H1 (cell line): ENCODE data around the gene RNF113B. TPM values are rescaled to one million over a fixed set of nuclear protein-coding genes. Genes with fewer than 3 reads are reported as not detected.

Source experiments
- CTCF ChIA-PET: fragments of 300-600 bp; sonication (Branson Sonifier 250); formaldehyde crosslinking; loops from one replicate; lab custom pipeline; 2021; ENCODE audit not compliant: partially characterized antibody; lab: Charles Lee
- POLR2A ChIA-PET: fragments of 300-600 bp; sonication (Branson Sonifier 250); formaldehyde crosslinking; loops from one replicate; lab custom pipeline; 2021; ENCODE audit warnings: inconsistent platforms; ENCODE audit not compliant: partially characterized antibody; lab: Charles Lee
- DNase-seq, 2 experiments: peaks; one replicate each; pipeline versions ENCODE4 v3.0.0 to v3.0.0-alpha.2; 2010 to 2022; ENCODE audit warnings: low spot score in 2 of 2, low read depth in 1 of 2, mixed read lengths in 1 of 2
- FAIRE-seq: peaks from 2 replicates; lab custom pipeline; 2011; peaks lifted over from hg19 to GRCh38; lab: Jason Lieb, UNC
- H2AFZ ChIP-seq: 2 replicates; pipeline ENCODE4 v1.8.1; 2012; ENCODE audit warnings: low read length, inconsistent platforms
- H2AK5ac ChIP-seq: 2 replicates; pipeline ENCODE4 v1.6.1; 2013; ENCODE audit warnings: low read depth, low read length
- H2BK120ac ChIP-seq: replicated peaks from 2 replicates; pipeline ENCODE3; 2013; ENCODE audit warnings: low read depth, low read length, inconsistent platforms
- H2BK12ac ChIP-seq: 2 replicates; pipeline ENCODE4 v1.6.1; 2013; ENCODE audit warnings: low read depth, low read length
- H2BK15ac ChIP-seq: 2 replicates; pipeline ENCODE4 v1.6.1; 2013; ENCODE audit warnings: low read length
- H2BK20ac ChIP-seq: 2 replicates; pipeline ENCODE4 v1.6.1; 2013; ENCODE audit warnings: low read length
- H2BK5ac ChIP-seq: 2 replicates; pipeline ENCODE4 v1.6.1; 2013; ENCODE audit warnings: low read depth, low read length
- H3K14ac ChIP-seq: 2 replicates; pipeline ENCODE4 v1.6.1; 2013; ENCODE audit warnings: inconsistent platforms; ENCODE audit not compliant: insufficient read length
- H3K18ac ChIP-seq: 2 replicates; pipeline ENCODE4 v1.6.1; 2013; ENCODE audit warnings: low read length; ENCODE audit errors: extremely low read depth
- H3K23ac ChIP-seq: 2 replicates; pipeline ENCODE4 v1.6.1; 2013; ENCODE audit warnings: inconsistent platforms; ENCODE audit not compliant: insufficient read length
- H3K23me2 ChIP-seq: 2 replicates; pipeline ENCODE4 v1.6.1; 2013; ENCODE audit warnings: low read depth, low read length
- H3K27ac ChIP-seq: 2 replicates; pipeline ENCODE4 v1.6.1; 2011; ENCODE audit warnings: low read depth, low read length, inconsistent platforms
- H3K27me3 ChIP-seq, 4 experiments: replicated peaks in 1 of 4; 1 replicate in 1 of 4; 2 replicates in 3 of 4; pipeline versions ENCODE4 v1.6.1 to v1.8.1; 2011 to 2013; ENCODE audit warnings: low read length in 3 of 4, mild to moderate bottlenecking in 3 of 4, inconsistent platforms in 2 of 4, mixed read lengths in 2 of 4, moderate library complexity in 1 of 4; ENCODE audit not compliant: control insufficient read depth in 3 of 4, insufficient read depth in 3 of 4; ENCODE audit errors: extremely low read depth in 1 of 4
- H3K36me3 ChIP-seq, 4 experiments: 2 replicates each; pipeline versions ENCODE4 v1.6.1 to v1.8.1; 2011 to 2013; ENCODE audit warnings: mild to moderate bottlenecking in 4 of 4, low read length in 3 of 4, moderate library complexity in 2 of 4, control low read depth in 1 of 4, inconsistent platforms in 1 of 4; ENCODE audit not compliant: insufficient read depth in 4 of 4, control insufficient read depth in 2 of 4
- H3K4ac ChIP-seq: replicated peaks from 2 replicates; pipeline ENCODE3; 2013; ENCODE audit warnings: low read length, low read depth, mixed read lengths, inconsistent platforms; ENCODE audit not compliant: insufficient read length
- H3K4me1 ChIP-seq, 4 experiments: replicated peaks in 1 of 4; 1 replicate in 1 of 4; 2 replicates in 3 of 4; pipeline versions ENCODE4 v1.6.1 to v1.8.1; 2011 to 2013; ENCODE audit warnings: low read length in 3 of 4, inconsistent platforms in 2 of 4, mixed read lengths in 1 of 4; ENCODE audit not compliant: insufficient read depth in 4 of 4, control insufficient read depth in 3 of 4
- H3K4me2 ChIP-seq, 2 experiments: 2 replicates each; pipeline versions ENCODE4 v1.6.1 to v1.8.1; 2011 to 2013; ENCODE audit warnings: low read depth in 2 of 2, low read length in 2 of 2, control low read depth in 1 of 2, inconsistent platforms in 1 of 2, mild to moderate bottlenecking in 1 of 2; ENCODE audit not compliant: insufficient read depth in 1 of 2
- H3K4me3 ChIP-seq, 4 experiments: fragments of 200-600, 300-600 bp in 1 of 4; sonication (generic), shearing (Covaris generic), sonication (Bioruptor Twin) in 1 of 4; 2 replicates each; pipeline versions ENCODE4 v1.5.1 to v1.8.1; 2011 to 2016; ENCODE audit warnings: low read length in 4 of 4, low read depth in 3 of 4, control low read depth in 2 of 4, inconsistent platforms in 2 of 4, mild to moderate bottlenecking in 2 of 4, mixed read lengths in 1 of 4, moderate library complexity in 1 of 4; ENCODE audit not compliant: insufficient read depth in 2 of 4; ENCODE audit errors: extremely low read depth in 1 of 4
- H3K56ac ChIP-seq: replicated peaks from 2 replicates; pipeline ENCODE3; 2013; ENCODE audit warnings: low read depth, mild to moderate bottlenecking, mixed read lengths, low read length, inconsistent platforms; ENCODE audit not compliant: insufficient read length
- H3K79me1 ChIP-seq: 2 replicates; pipeline ENCODE4 v1.6.1; 2013; ENCODE audit warnings: low read depth, low read length, control low read depth
- H3K79me2 ChIP-seq, 2 experiments: 2 replicates each; pipeline versions ENCODE4 v1.6.1 to v1.8.1; 2012 to 2013; ENCODE audit warnings: low read length in 2 of 2, mild to moderate bottlenecking in 2 of 2, inconsistent platforms in 1 of 2; ENCODE audit not compliant: insufficient read depth in 2 of 2, control insufficient read depth in 1 of 2
- H3K9ac ChIP-seq, 4 experiments: replicated peaks in 1 of 4; 1 replicate in 1 of 4; 2 replicates in 3 of 4; pipeline versions ENCODE4 v1.6.1 to v1.8.1; 2011 to 2013; ENCODE audit warnings: low read depth in 3 of 4, low read length in 3 of 4, control low read depth in 2 of 4, mild to moderate bottlenecking in 2 of 4, moderate library complexity in 2 of 4, inconsistent platforms in 1 of 4; ENCODE audit errors: extremely low read depth in 1 of 4
- H3K9me3 ChIP-seq, 2 experiments: 2 replicates each; pipeline versions ENCODE4 v1.6.1 to v1.8.1; 2012 to 2013; ENCODE audit warnings: mild to moderate bottlenecking in 2 of 2, moderate library complexity in 2 of 2, control low read depth in 1 of 2, inconsistent platforms in 1 of 2, low read depth in 1 of 2, low read length in 1 of 2, mixed read lengths in 1 of 2; ENCODE audit not compliant: insufficient read depth in 2 of 2
- H4K20me1 ChIP-seq, 2 experiments: replicated peaks in 1 of 2; 2 replicates each; pipeline versions ENCODE3 to v1.8.1; 2011 to 2013; ENCODE audit warnings: inconsistent platforms in 2 of 2, low read length in 2 of 2, mild to moderate bottlenecking in 1 of 2; ENCODE audit not compliant: insufficient read depth in 2 of 2, control insufficient read depth in 1 of 2
- H4K5ac ChIP-seq: 2 replicates; pipeline ENCODE4 v1.6.1; 2013; ENCODE audit warnings: low read length, low read depth, mixed read lengths, inconsistent platforms; ENCODE audit not compliant: insufficient read length
- H4K8ac ChIP-seq: 2 replicates; pipeline ENCODE4 v1.8.0; 2013; ENCODE audit warnings: mild to moderate bottlenecking, moderate library complexity, low read length, inconsistent platforms; ENCODE audit not compliant: insufficient read depth; ENCODE audit errors: extremely low read depth
- H4K91ac ChIP-seq: replicated peaks from 2 replicates; pipeline ENCODE3; 2013; ENCODE audit warnings: low read length, mixed read lengths, inconsistent platforms; ENCODE audit not compliant: insufficient read length
- NRF1 ChIP-seq: IDR thresholded peaks from 2 replicates; pipeline ENCODE4 v1.6.1; 2011; ENCODE audit warnings: mild to moderate bottlenecking, low read depth, low read length, improper control_type of control experiment
- POLR2A ChIP-seq, 2 experiments: IDR thresholded peaks; 1 replicate in 1 of 2; 2 replicates in 1 of 2; pipeline ENCODE4 v1.6.1; 2011; ENCODE audit warnings: low read depth in 2 of 2, low read length in 2 of 2, mild to moderate bottlenecking in 2 of 2; ENCODE audit errors: control extremely low read depth in 1 of 2
- RFX5 ChIP-seq: IDR thresholded peaks from 2 replicates; pipeline ENCODE4 v1.6.1; 2011; ENCODE audit warnings: low read depth, low read length, improper control_type of control experiment, borderline replicate concordance
- SIRT6 ChIP-seq: IDR thresholded peaks from one replicate; pipeline ENCODE4 v1.7.1; 2012; ENCODE audit warnings: low read length, inconsistent platforms
- SUZ12 ChIP-seq: fragments of 200-600 bp; sonication (generic); IDR thresholded peaks from 2 replicates; pipeline ENCODE4 v1.6.1; 2012; ENCODE audit warnings: mild to moderate bottlenecking, inconsistent platforms, low read length, moderate library complexity, mixed read lengths
- WGBS, 2 experiments: shearing (Covaris generic) in 1 of 2; methylation state at CpG; one replicate each; pipeline versions ENCODE4 v1.1.6 to v1.1.7; 2013 to 2015; ENCODE audit warnings: low lambda C conversion rate in 2 of 2, mixed read lengths in 2 of 2, inconsistent platforms in 1 of 2, low coverage in 1 of 2, missing lambda C conversion rate in 1 of 2; ENCODE audit not compliant: insufficient replicate concordance in 2 of 2, insufficient coverage in 1 of 2, insufficient read length in 1 of 2; ENCODE audit errors: extremely low coverage in 1 of 2, missing lambda C conversion rate in 1 of 2; 5-methylcytosine and 5-hydroxymethylcytosine counted together
- polyA plus RNA-seq, 7 experiments: library from polyadenylated mRNA; depleted of rRNA in 3 of 7; stranded (reverse) in 5 of 7; unstranded in 2 of 7; fragments of >200 nt in 5 of 7; fragments of 200-250 nt in 2 of 7; gene quantifications; 1 replicate in 5 of 7; 2 replicates in 1 of 7; 4 replicates in 1 of 7; pipeline versions ENCODE4 v1.2.1 to v1.2.3, GENCODE V29; 2011 to 2013; ENCODE audit warnings: missing spikeins in 2 of 7, mixed read lengths in 2 of 7
- total RNA-seq: library from RNA; stranded (reverse); fragmentation: NEBNext Ultra II Directional; extraction: Animal tissue kit (Norgen Biotek cat#: 25700); gene quantifications from 2 replicates; pipeline ENCODE4 v1.2.1, GENCODE V29; 2021

The RNF113B gene
- total and polyA plus RNA-seq, 2 of the 8 experiments (the other 6 are each of a cell fraction or from before 2014, with no cell fraction given), result not detected

DNA sequence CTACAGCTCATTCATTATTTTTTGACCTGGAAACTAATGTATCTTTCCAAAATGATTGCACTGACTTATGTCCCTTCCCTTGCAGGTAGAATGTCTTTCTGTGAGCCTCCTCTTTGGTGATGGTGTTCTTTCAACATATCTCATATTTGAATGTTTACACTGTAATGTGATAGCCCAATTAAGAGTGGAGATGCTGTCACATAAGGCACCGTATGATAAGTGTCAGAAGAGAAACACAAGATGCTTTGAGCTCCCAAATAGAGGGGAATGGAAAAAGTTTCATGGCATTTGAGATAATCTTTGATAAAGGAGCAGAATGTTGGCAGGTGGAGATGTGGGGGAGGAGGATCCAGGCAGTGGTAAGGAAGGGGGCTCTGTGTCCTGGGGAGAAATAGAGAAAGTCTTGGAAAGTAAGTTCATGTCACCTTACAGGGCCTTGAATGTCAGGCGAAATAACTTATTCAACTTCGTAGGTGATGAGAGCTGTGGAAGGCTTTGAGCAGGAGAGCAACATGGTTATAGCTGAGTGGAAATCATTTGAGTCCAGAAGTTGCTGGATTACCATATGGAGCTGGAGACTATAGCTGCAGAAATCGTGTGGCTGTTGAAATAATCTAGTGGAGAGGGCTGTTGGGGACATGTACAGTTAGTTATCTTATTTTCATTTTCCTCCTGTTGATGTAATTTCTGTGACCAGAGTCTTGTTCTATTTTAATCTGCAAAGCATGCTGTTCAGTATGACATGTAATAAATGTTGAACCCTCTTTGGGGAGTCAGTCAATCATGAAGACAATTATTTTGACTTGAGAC lies 10.3 kb upstream of the RNF113B start:
- ChIA-PET POLR2A (interaction anchor here (1.2 kb wide), 2 partner anchors 11 to 13 kb away, joined by 3 read pairs; partner anchors contain the start of gene RNF113B), CTCF (interaction anchor here (2.2 kb wide), 1 partner anchor 13 kb away, joined by 4 read pairs; no protein-coding TSS in a partner anchor)
- WGBS, 2 experiments, result 66% methylated on average over 4 of the region's 4 CpGs; no CpG with 5 or more reads in 1 of the 2 experiments
- FAIRE-seq, result no peak
- peaks cover 0 to 76% of the 10 kb centered on the region in 2 experiments; a peak in 2 of 4 replicates for H3K79me2 ChIP-seq
- no peak overlapping the region for H4K8ac ChIP-seq
- H3K4me2 ChIP-seq, result no peak overlapping the region
- no peak overlapping the region for H4K5ac ChIP-seq
- H2BK120ac ChIP-seq, result no peak overlapping the region
- H3K23me2 ChIP-seq, result no peaks in the 10 kb centered on the region
- no peak overlapping the region for H3K18ac ChIP-seq
- H3K4me1 ChIP-seq, result peaks cover 0 to 4% (median 1%) of the 10 kb centered on the region in 4 experiments; a peak in 1 of 7 replicates
- no peak overlapping the region for H2BK12ac ChIP-seq
- no peak for DNase-seq
- no peaks in the 10 kb centered on the region for H3K36me3 ChIP-seq
- H3K4ac ChIP-seq, result no peak overlapping the region
- H2AFZ ChIP-seq, result no peak overlapping the region
- H3K4me3 ChIP-seq, result no peak overlapping the region
- H3K27me3 ChIP-seq, result no peaks in the 10 kb centered on the region
- no peak overlapping the region for H3K14ac ChIP-seq
- H3K79me1 ChIP-seq, result peaks cover 8% of the 10 kb centered on the region; the same call in 1 of the 2 replicates
- H3K9ac ChIP-seq, result no peak overlapping the region
- TF ChIP-seq NRF1 (no peak), RFX5 (no peak), POLR2A (IDR thresholded peaks at IDR 0.05; ENCODE audit: control extremely low read depth in 1 of 2, low read depth in 2 of 2, low read length in 2 of 2) (no peak), SIRT6 (no peak), SUZ12 (no peak)
- no peak overlapping the region for H2BK15ac ChIP-seq
- H2BK20ac ChIP-seq, result no peak overlapping the region
- H3K56ac ChIP-seq, result no peak overlapping the region
- H2BK5ac ChIP-seq, result no peak overlapping the region
- H4K20me1 ChIP-seq, result peaks cover 0 to 1% of the 10 kb centered on the region in 2 experiments
- H4K91ac ChIP-seq, result no peak overlapping the region
- H3K23ac ChIP-seq, result no peak overlapping the region
- H2AK5ac ChIP-seq, result no peak overlapping the region
- no peaks in the 10 kb centered on the region for H3K9me3 ChIP-seq
- H3K27ac ChIP-seq, result no peak overlapping the region
